ENCODE measurements around the gene GRIP1.
A peak's percentile ranks its signal among the peaks of the same experiment; 100 is the strongest.

The GRIP1 gene

DNA sequence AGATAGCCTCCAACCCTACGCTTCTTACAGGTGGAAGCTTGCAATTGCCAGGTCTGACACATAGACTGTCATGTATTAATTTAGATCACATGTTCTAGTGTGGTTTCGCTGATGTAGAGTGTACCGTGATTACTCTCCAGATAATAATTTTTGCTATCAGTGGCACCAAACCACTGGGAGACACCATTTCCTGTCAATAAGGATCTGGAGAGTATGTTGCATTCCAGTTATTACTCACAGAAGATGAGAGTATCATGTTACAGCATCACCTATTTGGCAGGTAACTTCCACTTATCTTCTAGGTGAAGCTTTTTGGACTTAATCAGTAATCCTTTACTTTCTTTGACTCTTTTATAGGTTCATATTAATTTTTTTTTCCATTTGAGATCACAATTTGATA lies 229.3 kb downstream of the GRIP1 start:
- no peak for DNase-seq (ENCODE audit: low read depth)
- H3K4me3 ChIP-seq (ENCODE audit: low read depth, low read length): no peak overlapping the region
- TF ChIP-seq, protein P1, sequence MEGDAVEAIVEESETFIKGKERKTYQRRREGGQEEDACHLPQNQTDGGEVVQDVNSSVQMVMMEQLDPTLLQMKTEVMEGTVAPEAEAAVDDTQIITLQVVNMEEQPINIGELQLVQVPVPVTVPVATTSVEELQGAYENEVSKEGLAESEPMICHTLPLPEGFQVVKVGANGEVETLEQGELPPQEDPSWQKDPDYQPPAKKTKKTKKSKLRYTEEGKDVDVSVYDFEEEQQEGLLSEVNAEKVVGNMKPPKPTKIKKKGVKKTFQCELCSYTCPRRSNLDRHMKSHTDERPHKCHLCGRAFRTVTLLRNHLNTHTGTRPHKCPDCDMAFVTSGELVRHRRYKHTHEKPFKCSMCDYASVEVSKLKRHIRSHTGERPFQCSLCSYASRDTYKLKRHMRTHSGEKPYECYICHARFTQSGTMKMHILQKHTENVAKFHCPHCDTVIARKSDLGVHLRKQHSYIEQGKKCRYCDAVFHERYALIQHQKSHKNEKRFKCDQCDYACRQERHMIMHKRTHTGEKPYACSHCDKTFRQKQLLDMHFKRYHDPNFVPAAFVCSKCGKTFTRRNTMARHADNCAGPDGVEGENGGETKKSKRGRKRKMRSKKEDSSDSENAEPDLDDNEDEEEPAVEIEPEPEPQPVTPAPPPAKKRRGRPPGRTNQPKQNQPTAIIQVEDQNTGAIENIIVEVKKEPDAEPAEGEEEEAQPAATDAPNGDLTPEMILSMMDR (conservative IDR thresholded peaks at IDR 0.05; ENCODE audit: low read depth, low read length): no peak

DNA sequence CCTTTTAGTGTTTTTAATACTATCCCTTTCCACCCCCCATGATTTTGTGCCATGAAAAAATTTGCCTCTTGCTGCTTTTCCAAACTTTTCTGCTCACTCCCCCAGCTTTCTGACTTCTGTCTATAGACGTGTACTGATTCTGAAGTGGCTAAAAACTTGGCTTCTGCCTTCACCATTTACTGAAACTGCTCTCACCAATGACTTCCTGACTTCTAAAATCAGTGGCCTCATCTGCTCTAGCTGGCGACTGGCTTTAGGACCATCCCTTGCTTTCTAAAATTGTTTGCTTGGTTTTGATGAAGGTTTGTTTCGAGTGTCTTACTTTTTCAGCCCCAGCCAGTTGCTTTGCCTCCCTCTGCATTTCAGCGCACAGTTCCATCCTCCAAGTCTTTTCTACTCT lies 231.2 kb downstream of the GRIP1 start:
- H3K4me3 ChIP-seq (ENCODE audit: low read depth, low read length): no peak overlapping the region
- TF ChIP-seq, protein P1 (conservative IDR thresholded peaks at IDR 0.05; ENCODE audit: low read depth, low read length): no peak
- DNase-seq (ENCODE audit: low read depth): no peak

DNA sequence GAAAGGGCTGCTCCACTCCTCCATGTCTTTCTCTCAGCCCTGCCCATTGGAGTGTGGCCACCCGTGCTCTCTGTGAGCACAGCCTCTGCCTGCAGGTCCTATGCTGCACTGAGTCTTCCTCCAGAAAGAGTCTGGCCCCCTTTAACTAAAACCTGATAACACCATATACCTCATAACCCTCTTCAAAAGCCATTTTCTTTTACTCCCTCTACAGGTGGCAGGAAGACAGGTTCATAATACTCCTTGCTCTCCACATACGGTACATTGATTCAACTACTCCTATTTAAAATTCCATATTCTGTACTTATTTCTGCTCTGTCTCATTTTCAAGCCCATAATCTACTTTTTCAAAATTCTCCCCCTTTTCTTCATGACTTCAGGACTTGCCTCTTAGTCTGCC lies 232.6 kb downstream of the GRIP1 start:
- no peak overlapping the region for H3K4me3 ChIP-seq (ENCODE audit: low read depth, low read length)
- DNase-seq (ENCODE audit: low read depth): no peak
- TF ChIP-seq, protein P1 (conservative IDR thresholded peaks at IDR 0.05; ENCODE audit: low read depth, low read length): no peak

DNA sequence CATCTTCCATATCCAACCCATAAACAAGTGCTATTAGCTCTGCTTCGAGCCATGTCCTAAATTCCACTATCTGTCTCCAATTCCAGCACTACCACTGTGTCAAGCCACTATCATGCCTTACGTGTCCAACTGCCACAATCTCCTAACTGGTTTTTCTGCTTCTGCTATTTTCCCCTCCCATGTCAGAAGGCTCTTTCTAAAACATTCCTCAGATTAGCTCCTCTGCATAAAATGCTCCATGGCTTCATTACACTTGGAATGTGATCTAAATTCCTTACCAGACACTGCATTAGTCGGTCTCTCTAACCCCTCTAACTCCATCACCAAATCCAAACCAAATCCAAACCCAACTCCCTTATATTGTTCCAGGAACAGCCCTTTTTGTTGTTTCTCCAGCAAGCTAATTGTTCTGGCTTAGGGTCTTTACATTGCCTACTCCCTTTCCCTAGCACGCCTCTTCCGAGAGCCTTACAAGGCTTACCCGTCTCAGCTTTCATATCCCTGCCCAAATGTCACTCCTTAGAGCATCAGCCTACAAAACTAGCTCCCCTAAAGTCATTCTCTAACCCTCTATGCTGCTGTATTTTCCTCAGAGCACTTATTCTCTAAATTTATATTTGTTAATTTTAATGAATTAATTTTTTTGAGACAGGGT lies 236.8 kb downstream of the GRIP1 start:
- TF ChIP-seq, protein P1 (conservative IDR thresholded peaks at IDR 0.05; ENCODE audit: low read depth, low read length): no peak
- H3K4me3 ChIP-seq (ENCODE audit: low read depth, low read length): no peak overlapping the region
- DNase-seq (ENCODE audit: low read depth): no peak

DNA sequence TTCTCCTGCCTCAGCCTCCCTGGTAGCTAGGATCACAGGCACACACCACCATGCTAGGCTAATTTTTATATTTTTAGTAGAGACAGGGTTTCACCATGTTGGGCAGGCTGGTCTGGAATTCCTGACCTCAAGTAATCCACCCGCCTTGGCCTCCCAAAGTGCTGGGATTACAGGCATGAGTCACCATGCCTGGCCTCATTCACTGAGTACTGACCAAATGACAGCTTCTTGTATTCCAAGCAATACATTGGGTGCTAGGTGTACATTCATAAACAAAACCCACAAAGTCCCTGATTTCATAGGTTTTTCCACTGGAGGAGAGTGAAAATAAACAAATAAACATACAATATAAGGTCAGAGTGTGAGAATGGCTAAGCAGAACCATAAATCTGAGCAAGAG lies 240.3 kb downstream of the GRIP1 start:
- no peak overlapping the region for H3K4me3 ChIP-seq (ENCODE audit: low read depth, low read length)
- peak; percentile 54 for DNase-seq (ENCODE audit: low read depth)
- TF ChIP-seq, protein P1 (conservative IDR thresholded peaks at IDR 0.05; ENCODE audit: low read depth, low read length): no peak

DNA sequence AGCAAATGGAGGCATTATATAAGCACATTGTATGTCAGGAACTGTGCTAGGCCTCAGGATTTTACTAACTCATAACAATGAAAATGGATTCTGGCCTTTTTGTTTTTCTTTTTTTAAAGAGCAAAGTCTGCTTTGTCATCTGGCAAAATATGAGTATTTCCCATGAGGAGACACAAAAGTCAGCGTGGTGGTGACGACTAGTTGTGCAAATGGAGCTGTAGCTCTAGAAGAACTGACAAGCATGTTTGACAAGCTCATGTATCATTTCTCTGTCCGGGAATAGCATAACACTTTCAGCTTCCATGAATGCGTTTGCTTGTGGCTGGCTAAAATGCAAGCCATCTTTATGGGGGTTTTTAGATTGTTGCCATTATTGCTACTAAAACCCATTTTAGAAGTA lies 248.8 kb downstream of the GRIP1 start:
- DNase-seq (ENCODE audit: low read depth): no peak
- no peak overlapping the region for H3K4me3 ChIP-seq (ENCODE audit: low read depth, low read length)
- TF ChIP-seq, protein P1 (conservative IDR thresholded peaks at IDR 0.05; ENCODE audit: low read depth, low read length): no peak

DNA sequence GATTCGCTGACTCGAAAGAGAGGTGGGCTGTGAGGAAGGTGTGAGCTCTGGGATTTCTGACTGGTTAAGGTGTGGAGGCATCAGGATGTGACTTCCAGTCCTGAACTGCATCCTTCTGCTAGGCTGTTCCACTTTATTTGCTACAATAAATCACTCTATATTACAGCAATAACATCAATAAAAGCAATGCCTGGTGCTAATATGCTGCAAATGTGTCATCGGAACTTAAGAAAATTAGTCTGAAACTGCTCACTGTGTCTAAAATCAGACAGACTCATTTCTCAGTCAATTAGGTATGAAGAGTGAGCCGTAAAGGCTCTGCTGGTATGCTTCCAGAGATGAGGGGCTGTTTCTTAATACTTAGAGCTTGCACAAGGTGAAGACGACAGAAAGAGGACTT lies 250.0 kb downstream of the GRIP1 start:
- TF ChIP-seq, protein P1 (conservative IDR thresholded peaks at IDR 0.05; ENCODE audit: low read depth, low read length): no peak
- DNase-seq (ENCODE audit: low read depth): no peak
- H3K4me3 ChIP-seq (ENCODE audit: low read depth, low read length): no peak overlapping the region
